GM19025 (cell line): ENCODE data around the gene GAB3.
"Not testable (repeated sequence)": the region's sequence is repeated elsewhere in the genome, so short reads cannot be mapped to it uniquely, and the experiment has no call there.

ENCODE experiments used
- ATAC-seq: cut with Tn5 transposase; IDR thresholded peaks from one replicate; pipeline ENCODE4 v1.9.1; 2021; ENCODE audit warnings: mild to moderate bottlenecking, low read depth, moderate library complexity; ENCODE audit not compliant: unreplicated experiment

The GAB3 gene

GRCh38 chrX:154724993-154725756, 25.7 kb downstream of the GAB3 start:
- ATAC-seq: no peak

GRCh38 chrX:154721155-154721554, 29.7 kb downstream of the GAB3 start:
- no peak for ATAC-seq

GRCh38 chrX:154720067-154720466, 30.8 kb downstream of the GAB3 start:
- no peak for ATAC-seq

GRCh38 chrX:154719132-154719675, 31.7 kb downstream of the GAB3 start:
- ATAC-seq: no peak

GRCh38 chrX:154718616-154719015, 32.3 kb downstream of the GAB3 start:
- ATAC-seq: no peak

GRCh38 chrX:154717824-154718223, 33.1 kb downstream of the GAB3 start:
- no peak for ATAC-seq

GRCh38 chrX:154715825-154716224, 35.1 kb downstream of the GAB3 start:
- ATAC-seq: no peak

- ATAC-seq: no peak
Measured at GRCh38 chrX:154714925-154715324, 36.0 kb downstream of the GAB3 start.

- peak; percentile 94 for ATAC-seq
Measured at GRCh38 chrX:154712781-154713740, 37.8 kb downstream of the GAB3 start.

- no peak for ATAC-seq
Measured at GRCh38 chrX:154711264-154711663, 39.6 kb downstream of the GAB3 start.

GRCh38 chrX:154710309-154710708, 40.6 kb downstream of the GAB3 start:
- no peak for ATAC-seq

- ATAC-seq: no peak
Measured at GRCh38 chrX:154698630-154699248, 52.1 kb downstream of the GAB3 start.

- no peak for ATAC-seq
Measured at GRCh38 chrX:154696676-154697045, 54.2 kb downstream of the GAB3 start.

- ATAC-seq: no peak
Measured at GRCh38 chrX:154695911-154696675, 54.8 kb downstream of the GAB3 start.

GRCh38 chrX:154693394-154693793, 57.5 kb downstream of the GAB3 start:
- ATAC-seq: no peak

- ATAC-seq: not testable (repeated sequence)
Measured at GRCh38 chrX:154690438-154690837, 60.4 kb downstream of the GAB3 start.

GRCh38 chrX:154672084-154672483, 78.8 kb downstream of the GAB3 start:
- ATAC-seq: not testable (repeated sequence)

GRCh38 chrX:154670848-154671247, 80.0 kb downstream of the GAB3 start:
- ATAC-seq: not testable (repeated sequence)

GRCh38 chrX:154661899-154662298, 89.0 kb downstream of the GAB3 start:
- ATAC-seq: no peak

- no peak for ATAC-seq
Measured at GRCh38 chrX:154661170-154661569, 89.7 kb downstream of the GAB3 start.
